Gastrocnemius medialis (tissue), 4 donors: Measurements from ENCODE around the gene PACS1. TPM values are rescaled to one million over a fixed set of nuclear protein-coding genes. Genes with fewer than 3 reads are reported as not detected.

Experiments
- ATAC-seq, 2 donors: fragments of 150-250 bp; one replicate each; pipeline ENCODE4 v1.9.1; 2016
- DNase-seq, 2 donors: peaks; one replicate each; pipeline ENCODE4 v3.0.0-alpha.2; 2019
- H3K27ac ChIP-seq, 4 donors: fragments of 200-600 bp; sonication (generic); 1 replicate in 1 of 4; 2 replicates in 3 of 4; pipeline ENCODE4 v1.5.1; 2016 to 2018; ENCODE audit warnings: mild to moderate bottlenecking in 2 of 4, moderate library complexity in 1 of 4
- H3K27me3 ChIP-seq, 3 donors: fragments of 200-600 bp; sonication (generic) in 2 of 3; 1 replicate in 1 of 3; 2 replicates in 2 of 3; pipeline versions ENCODE4 v1.5.1 to v1.6.0; 2016 to 2019; ENCODE audit warnings: mild to moderate bottlenecking in 1 of 3, moderate library complexity in 1 of 3
- H3K36me3 ChIP-seq, 2 donors: fragments of 200-600 bp; sonication (generic) in 1 of 2; one replicate each; pipeline ENCODE4 v1.5.1; 2017 to 2018
- H3K4me1 ChIP-seq, 2 donors: fragments of 200-600 bp; sonication (generic) in 1 of 2; one replicate each; pipeline ENCODE4 v1.5.1; 2016 to 2017; ENCODE audit warnings: mild to moderate bottlenecking in 2 of 2
- H3K4me3 ChIP-seq, 4 donors: fragments of 200-600 bp; sonication (generic) in 3 of 4; 1 replicate in 1 of 4; 2 replicates in 3 of 4; pipeline ENCODE4 v1.5.1; 2016 to 2019; ENCODE audit warnings: mild to moderate bottlenecking in 2 of 4
- H3K9me3 ChIP-seq, 3 donors: fragments of 200-600 bp; sonication (generic) in 2 of 3; 1 replicate in 1 of 3; 2 replicates in 2 of 3; pipeline ENCODE4 v1.5.1; 2016 to 2019
- CTCF ChIP-seq, 5 experiments: fragments of 450-650 bp in 3 of 5; fragments of 200-600 bp in 2 of 5; sonication (generic) in 2 of 5; IDR thresholded peaks in 4 of 5; conservative IDR thresholded peaks in 1 of 5; 1 replicate in 4 of 5; 2 replicates in 1 of 5; pipeline ENCODE4 v1.5.1; 2016 to 2019; ENCODE audit warnings: antibody characterized with exemption in 5 of 5, mild to moderate bottlenecking in 3 of 5, moderate library complexity in 3 of 5
- POLR2A ChIP-seq, 2 donors: fragments of 450-650 bp; IDR thresholded peaks; one replicate each; pipeline ENCODE4 v1.6.1; 2017; ENCODE audit warnings: antibody characterized with exemption in 2 of 2, mild to moderate bottlenecking in 2 of 2, moderate library complexity in 2 of 2
- in situ Hi-C, 4 donors: fragments of 200-750 bp; cut with MboI; loops; one replicate each; pipeline versions ENCODE4 v1.15.0 to v1.8.0; 2017; ENCODE audit warnings: low sequenced_read_pairs in 4 of 4
- intact Hi-C: fragments of 100-400 bp; cut with DNase I; formaldehyde crosslinking; loops from one replicate; pipeline ENCODE4 v1.15.1; 2023; ENCODE audit warnings: low total_unique reads
- total RNA-seq, 4 donors: library from RNA; depleted of rRNA; stranded (reverse); fragments of >200 nt; gene quantifications; one replicate each; pipeline versions ENCODE4 v1.1.0 to v1.2.3, GENCODE V29; 2016

PACS1 gene
- total RNA-seq, 4 donors from 2014 or later, result 6.6 to 20.4 (median 16.9) TPM

GRCh38 chr11:66083767-66084166 lies 13.7 kb downstream of the PACS1 start:
- TF ChIP-seq CTCF (IDR thresholded peaks at IDR 0.05 in 4 of 5, conservative IDR thresholded peaks at IDR 0.05 in 1 of 5) (no peak), POLR2A (IDR thresholded peaks at IDR 0.05) (no peak)
- Histone ChIP-seq H3K27me3 (no peaks in the 10 kb centered on the region), H3K36me3 (no peaks in the 10 kb centered on the region), H3K9me3 (no peaks in the 10 kb centered on the region), H3K4me3 (no peak overlapping the region), H3K4me1 (peaks cover 0 to 19% of the 10 kb centered on the region in 2 donors), H3K27ac (no peak overlapping the region)
- in situ Hi-C loops (no loop called here), intact Hi-C loops (no loop called here)
- no peak for DNase-seq
- no peak for ATAC-seq

GRCh38 chr11:66084821-66085475 lies 14.9 kb downstream of the PACS1 start:
- intact Hi-C loops, result no loop called here
- no peak for DNase-seq
- Histone ChIP-seq H3K27me3 (no peaks in the 10 kb centered on the region), H3K4me3 (no peak overlapping the region), H3K27ac (no peak overlapping the region), H3K4me1 (peaks cover 0 to 19% of the 10 kb centered on the region in 2 donors), H3K9me3 (no peaks in the 10 kb centered on the region), H3K36me3 (no peaks in the 10 kb centered on the region)
- in situ Hi-C loops, result no loop called here
- TF ChIP-seq CTCF (IDR thresholded peaks at IDR 0.05 in 4 of 5, conservative IDR thresholded peaks at IDR 0.05 in 1 of 5) (no peak), POLR2A (IDR thresholded peaks at IDR 0.05) (no peak)
- no peak for ATAC-seq

GRCh38 chr11:66087148-66087908 lies 17.3 kb downstream of the PACS1 start:
- no peaks in the 10 kb centered on the region for H3K27me3 ChIP-seq
- ATAC-seq, result no peak
- peaks cover 0 to 9% of the 10 kb centered on the region in 2 donors for H3K4me1 ChIP-seq
- H3K27ac ChIP-seq, result no peak overlapping the region
- no peaks in the 10 kb centered on the region for H3K36me3 ChIP-seq
- DNase-seq, result no peak
- intact Hi-C loops (no loop called here), in situ Hi-C loops (no loop called here)
- H3K9me3 ChIP-seq, result no peaks in the 10 kb centered on the region
- H3K4me3 ChIP-seq, result no peak overlapping the region
- TF ChIP-seq POLR2A (IDR thresholded peaks at IDR 0.05), result no peak
- TF ChIP-seq CTCF (IDR thresholded peaks at IDR 0.05 in 4 of 5, conservative IDR thresholded peaks at IDR 0.05 in 1 of 5), result no peak

GRCh38 chr11:66089067-66089466 lies 19.0 kb downstream of the PACS1 start:
- no peak for ATAC-seq
- intact Hi-C loops, result no loop called here
- TF ChIP-seq CTCF (IDR thresholded peaks at IDR 0.05 in 4 of 5, conservative IDR thresholded peaks at IDR 0.05 in 1 of 5) (no peak), POLR2A (IDR thresholded peaks at IDR 0.05) (no peak)

More at GRCh38 chr11:66089067-66089466, 19.0 kb downstream of the PACS1 start:
- no peaks in the 10 kb centered on the region for H3K9me3 ChIP-seq
- no peak overlapping the region for H3K4me3 ChIP-seq
- in situ Hi-C loops, result no loop called here
- DNase-seq, result no peak
- no peaks in the 10 kb centered on the region for H3K27me3 ChIP-seq
- no peaks in the 10 kb centered on the region for H3K4me1 ChIP-seq
- H3K27ac ChIP-seq, result no peak overlapping the region
- no peaks in the 10 kb centered on the region for H3K36me3 ChIP-seq
